Ascending aorta (tissue), 2 donors: ENCODE results near the gene SLC25A30. TPM values are rescaled to one million over a fixed set of nuclear protein-coding genes. Genes with fewer than 3 reads are reported as not detected.
"Not testable (repeated sequence)": the region's sequence is repeated elsewhere in the genome, so short reads cannot be mapped to it uniquely, and the experiment has no call there.

Source experiments
- DNase-seq, 2 donors: peaks; one replicate each; pipeline ENCODE4 v3.0.0-alpha.2; 2019; ENCODE audit warnings: low spot score in 2 of 2
- H3K27ac ChIP-seq, 2 donors: fragments of 200-600 bp; sonication (generic); one replicate each; pipeline ENCODE4 v1.5.1; 2016 to 2017; ENCODE audit warnings: mild to moderate bottlenecking in 1 of 2
- H3K27me3 ChIP-seq: fragments of 200-600 bp; sonication (generic); one replicate; pipeline ENCODE4 v1.5.1; 2017
- H3K36me3 ChIP-seq, 2 donors: fragments of 200-600 bp; sonication (generic); one replicate each; pipeline ENCODE4 v1.5.1; 2016
- H3K4me1 ChIP-seq, 2 donors: fragments of 200-600 bp; sonication (generic); one replicate each; pipeline ENCODE4 v1.5.1; 2016 to 2017; ENCODE audit warnings: mild to moderate bottlenecking in 1 of 2
- H3K4me3 ChIP-seq, 2 donors: fragments of 200-600 bp; sonication (generic); one replicate each; pipeline ENCODE4 v1.5.1; 2016 to 2017; ENCODE audit warnings: mild to moderate bottlenecking in 1 of 2
- H3K9me3 ChIP-seq, 2 donors: fragments of 200-600 bp; sonication (generic); one replicate each; pipeline ENCODE4 v1.5.1; 2016
- intact Hi-C: fragments of 100-400 bp; cut with DNase I; formaldehyde crosslinking; loops from one replicate; pipeline ENCODE4 v1.15.1; 2023
- total RNA-seq: library from RNA; depleted of rRNA; stranded (reverse); fragments of >200 nt; gene quantifications from one replicate; pipeline ENCODE4 v1.1.0, GENCODE V29; 2016
- TF ChIP-seq, protein P1 (sequence below), 3 experiments: fragments of 200-600 bp in 2 of 3; fragments of 450-650 bp in 1 of 3; sonication (generic) in 2 of 3; IDR thresholded peaks; one replicate each; pipeline ENCODE4 v1.5.1; 2016 to 2019; ENCODE audit warnings: antibody characterized with exemption in 3 of 3, mild to moderate bottlenecking in 1 of 3, moderate library complexity in 1 of 3

Gene SLC25A30
- total RNA-seq, 1 donor from 2014 or later = 1.9 TPM

DNA sequence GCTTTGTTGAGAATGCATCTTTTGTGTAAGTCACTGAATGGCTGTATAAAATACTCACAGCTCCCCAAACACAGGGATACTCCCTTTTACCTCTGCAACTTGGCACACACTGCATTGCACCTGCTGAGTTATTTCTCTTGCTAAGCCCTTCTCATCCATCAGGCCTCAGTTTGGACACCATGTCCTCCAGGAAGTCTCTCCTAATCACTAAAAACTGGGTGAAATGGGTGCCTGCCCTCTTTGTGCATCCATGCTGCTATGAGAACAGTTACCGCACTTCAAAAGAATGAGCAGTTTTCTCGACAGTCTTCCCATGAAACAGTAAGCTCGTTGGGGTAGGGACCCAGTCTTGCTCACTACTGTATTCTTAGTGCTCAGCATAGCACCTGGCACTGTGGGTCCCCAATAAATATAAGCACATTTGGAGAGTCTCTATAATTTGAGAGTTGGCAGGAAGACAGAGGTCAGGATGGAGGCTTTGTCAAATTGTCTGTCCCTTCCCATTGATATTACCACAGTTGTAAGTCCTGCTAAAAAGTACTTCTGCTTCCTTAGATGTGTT lies 4.6 kb upstream of the SLC25A30 start:
- Histone ChIP-seq H3K9me3 (no peaks in the 10 kb centered on the region), H3K27ac (no peak overlapping the region), H3K36me3 (no peaks in the 10 kb centered on the region), H3K27me3 (no peaks in the 10 kb centered on the region), H3K4me3 (no peak overlapping the region), H3K4me1 (no peaks in the 10 kb centered on the region)
- DNase-seq = peak in 1 of 2 donors; percentile 58
- TF ChIP-seq, protein P1, sequence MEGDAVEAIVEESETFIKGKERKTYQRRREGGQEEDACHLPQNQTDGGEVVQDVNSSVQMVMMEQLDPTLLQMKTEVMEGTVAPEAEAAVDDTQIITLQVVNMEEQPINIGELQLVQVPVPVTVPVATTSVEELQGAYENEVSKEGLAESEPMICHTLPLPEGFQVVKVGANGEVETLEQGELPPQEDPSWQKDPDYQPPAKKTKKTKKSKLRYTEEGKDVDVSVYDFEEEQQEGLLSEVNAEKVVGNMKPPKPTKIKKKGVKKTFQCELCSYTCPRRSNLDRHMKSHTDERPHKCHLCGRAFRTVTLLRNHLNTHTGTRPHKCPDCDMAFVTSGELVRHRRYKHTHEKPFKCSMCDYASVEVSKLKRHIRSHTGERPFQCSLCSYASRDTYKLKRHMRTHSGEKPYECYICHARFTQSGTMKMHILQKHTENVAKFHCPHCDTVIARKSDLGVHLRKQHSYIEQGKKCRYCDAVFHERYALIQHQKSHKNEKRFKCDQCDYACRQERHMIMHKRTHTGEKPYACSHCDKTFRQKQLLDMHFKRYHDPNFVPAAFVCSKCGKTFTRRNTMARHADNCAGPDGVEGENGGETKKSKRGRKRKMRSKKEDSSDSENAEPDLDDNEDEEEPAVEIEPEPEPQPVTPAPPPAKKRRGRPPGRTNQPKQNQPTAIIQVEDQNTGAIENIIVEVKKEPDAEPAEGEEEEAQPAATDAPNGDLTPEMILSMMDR (IDR thresholded peaks at IDR 0.05) = no peak
- intact Hi-C loops = no loop called here

DNA sequence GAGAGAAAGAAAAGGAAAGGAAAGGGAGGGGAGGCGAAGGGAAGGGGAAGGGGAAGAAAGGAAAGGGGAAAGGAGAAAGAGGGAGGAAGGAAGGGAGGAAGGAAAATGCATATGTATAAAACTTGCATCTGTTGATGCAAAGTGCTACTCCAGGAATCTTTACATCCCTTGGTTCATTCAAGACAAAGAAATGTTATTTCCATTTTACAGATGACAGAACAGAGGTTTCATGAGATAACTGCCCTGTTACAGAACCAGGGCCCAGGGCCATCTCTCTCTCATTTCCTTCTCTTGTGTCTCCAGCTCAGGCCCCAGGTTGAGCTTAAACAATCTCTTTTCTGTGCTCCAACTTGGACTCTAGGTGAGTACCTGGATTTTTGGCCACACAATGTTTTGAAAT lies 1.8 kb upstream of the SLC25A30 start:
- TF ChIP-seq, protein P1 (IDR thresholded peaks at IDR 0.05) = no peak

DNA sequence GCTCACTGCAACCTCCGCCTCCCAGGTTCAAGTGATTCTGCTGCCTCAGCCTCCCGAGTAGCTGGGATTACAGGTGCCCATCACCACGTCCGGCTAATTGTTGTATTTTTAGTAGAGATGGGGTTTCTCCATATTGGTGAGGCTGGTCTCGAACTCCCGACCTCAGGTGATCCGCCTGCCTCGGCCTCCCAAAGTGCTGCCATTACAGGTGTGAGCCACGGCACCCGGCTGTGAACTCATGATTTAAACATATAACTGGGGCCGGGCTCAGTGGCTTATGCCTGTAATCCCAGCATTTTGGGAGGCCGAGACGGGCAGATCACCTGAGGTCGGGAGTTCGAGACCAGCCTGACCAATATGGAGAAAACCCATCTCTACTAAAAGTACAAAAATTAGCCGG lies 1.2 kb upstream of the SLC25A30 start:
- H3K4me1 ChIP-seq, H3K36me3 ChIP-seq, H3K27ac ChIP-seq, H3K27me3 ChIP-seq, H3K9me3 ChIP-seq, H3K4me3 ChIP-seq: not testable (repeated sequence)
- DNase-seq = peak in 1 of 2 donors; percentile 63
- intact Hi-C loops = loop anchor here (5.0 kb wide), 3 partner anchors 47 to 92 kb away; partner anchors contain the start of gene TPT1

More for the DNA sequence above, 1.8 kb upstream of the SLC25A30 start:
- Histone ChIP-seq H3K4me1 (peaks cover 0 to 7% of the 10 kb centered on the region in 2 donors), H3K4me3 (no peak overlapping the region), H3K27ac (no peak overlapping the region), H3K27me3 (no peaks in the 10 kb centered on the region), H3K36me3 (no peaks in the 10 kb centered on the region), H3K9me3 (no peaks in the 10 kb centered on the region)
- intact Hi-C loops = loop anchor here (5.0 kb wide), 3 partner anchors 48 to 93 kb away; partner anchors contain the start of gene TPT1
- DNase-seq = no peak

DNA sequence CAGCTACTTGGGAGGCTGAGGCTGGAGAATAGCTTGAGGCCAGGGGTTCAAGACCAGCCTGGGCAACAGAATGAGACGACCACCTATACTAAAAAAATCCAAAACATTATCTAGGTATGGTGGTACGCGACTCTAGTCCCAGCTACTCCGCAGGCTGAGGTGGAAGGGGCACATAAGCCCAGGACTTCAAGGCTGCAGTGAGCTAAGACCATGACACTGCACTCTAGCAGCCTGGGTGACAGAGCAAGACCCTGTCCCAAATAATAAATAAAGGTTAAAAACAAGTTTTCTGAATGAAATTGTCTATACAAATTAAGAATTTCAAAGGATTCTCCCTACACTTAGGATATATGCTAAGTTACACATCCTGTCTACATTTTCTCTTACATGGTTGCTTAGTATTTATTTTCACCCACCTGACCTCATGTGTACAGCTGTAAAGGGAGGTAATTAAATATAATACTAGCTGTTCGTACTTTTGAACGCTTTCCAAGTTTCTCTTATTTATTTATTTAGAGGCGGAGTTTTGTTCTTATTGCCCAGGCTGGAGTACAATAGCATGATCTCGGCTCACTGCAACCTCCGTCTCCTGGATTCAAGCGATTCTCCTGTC lies 1.6 kb downstream of the SLC25A30 start:
- TF ChIP-seq, protein P1 (IDR thresholded peaks at IDR 0.05) = no peak
- Histone ChIP-seq H3K36me3 (no peaks in the 10 kb centered on the region), H3K27me3 (no peaks in the 10 kb centered on the region), H3K9me3 (no peaks in the 10 kb centered on the region), H3K4me1 (peaks cover 0 to 7% of the 10 kb centered on the region in 2 donors), H3K4me3 (peak overlapping the region; percentile 70 to 80), H3K27ac (peak overlapping the region; percentile 83 to 85)
- DNase-seq = peak in 1 of 2 donors; percentile 53
- intact Hi-C loops = loop anchor here (5.0 kb wide), 3 partner anchors 44 to 89 kb away; partner anchors contain the start of gene TPT1

DNA sequence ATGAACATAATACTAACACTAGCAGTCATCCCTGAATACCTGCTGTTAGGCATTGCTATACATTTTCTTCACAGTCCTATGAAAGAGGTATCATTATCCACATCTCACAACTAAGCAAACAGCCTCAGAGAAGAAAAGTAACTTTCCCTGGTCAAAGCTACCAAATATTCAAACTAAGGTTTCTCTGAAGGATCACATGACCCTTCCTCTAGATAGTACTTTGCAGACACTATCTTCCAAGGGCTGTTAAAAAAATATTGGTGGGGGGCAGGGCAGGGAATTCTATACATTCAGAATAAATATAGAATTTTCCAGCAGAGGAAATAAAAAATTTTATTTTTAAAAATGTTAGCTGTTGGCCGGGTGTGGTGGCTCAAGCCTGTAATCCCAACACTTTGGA lies 3.1 kb downstream of the SLC25A30 start:
- no peaks in the 10 kb centered on the region for H3K27me3 ChIP-seq
- peak overlapping the region; percentile 34 to 61 for H3K4me3 ChIP-seq
- TF ChIP-seq, protein P1 (IDR thresholded peaks at IDR 0.05) = no peak
- peak overlapping the region; percentile 69 to 75 for H3K27ac ChIP-seq
- no peaks in the 10 kb centered on the region for H3K9me3 ChIP-seq
- DNase-seq = no peak
- H3K36me3 ChIP-seq = peaks cover 0 to 8% of the 10 kb centered on the region in 2 donors
- intact Hi-C loops = loop anchor here (5.0 kb wide), 3 partner anchors 43 to 88 kb away; partner anchors contain the start of gene TPT1
- peaks cover 0 to 7% of the 10 kb centered on the region in 2 donors for H3K4me1 ChIP-seq

DNA sequence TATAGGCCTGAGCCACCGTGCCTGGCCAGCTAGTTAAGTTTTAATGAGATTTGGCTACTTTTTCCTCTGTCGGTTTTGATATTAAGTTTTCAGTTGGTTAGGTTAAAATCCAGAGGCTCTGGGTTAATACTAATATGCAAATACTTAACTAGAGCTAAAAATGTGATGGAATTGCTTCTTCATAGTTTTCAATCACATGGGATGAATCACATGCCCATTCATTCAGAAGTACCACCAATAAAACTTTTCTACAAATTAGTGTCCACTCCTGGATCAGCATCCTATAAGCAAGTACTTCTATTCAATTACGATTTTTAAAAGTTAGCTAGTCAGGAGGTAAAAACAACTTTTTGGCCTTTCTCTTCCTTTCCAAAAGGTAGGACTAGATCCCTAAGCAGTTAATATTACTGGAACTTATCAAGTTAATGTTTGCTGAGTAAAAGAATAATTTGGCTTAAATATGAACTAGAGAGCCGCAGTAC lies 4.3 kb downstream of the SLC25A30 start:
- no peaks in the 10 kb centered on the region for H3K27me3 ChIP-seq
- TF ChIP-seq, protein P1 (IDR thresholded peaks at IDR 0.05) = no peak
- intact Hi-C loops = no loop called here
- peaks cover 0 to 7% of the 10 kb centered on the region in 2 donors for H3K4me1 ChIP-seq
- no peaks in the 10 kb centered on the region for H3K9me3 ChIP-seq
- peak overlapping the region; percentile 34 to 61 for H3K4me3 ChIP-seq
- H3K36me3 ChIP-seq = peaks cover 7 to 20% of the 10 kb centered on the region in 2 donors
- H3K27ac ChIP-seq = peak overlapping the region; percentile 69 to 75
- no peak for DNase-seq
